Mesodermal cell (in vitro differentiated cells): ENCODE data around the gene LRBA.

ENCODE experiments used
- H3K27ac ChIP-seq: 2 replicates; pipeline ENCODE4 v1.7.0; 2013; ENCODE audit warnings: mild to moderate bottlenecking, low read depth, low read length, moderate library complexity; ENCODE audit not compliant: severe bottlenecking
- H3K36me3 ChIP-seq: 2 replicates; pipeline ENCODE4 v1.7.1; 2013; ENCODE audit warnings: mild to moderate bottlenecking, low read length, moderate library complexity; ENCODE audit not compliant: control insufficient read depth, insufficient read depth
- H3K4me1 ChIP-seq: one replicate; pipeline ENCODE4 v1.7.1; 2013; ENCODE audit warnings: mild to moderate bottlenecking, low read length; ENCODE audit not compliant: insufficient read depth, control insufficient read depth, poor library complexity, severe bottlenecking
- H3K4me3 ChIP-seq: 2 replicates; pipeline ENCODE4 v1.7.0; 2013; ENCODE audit warnings: low read length, control low read depth, mild to moderate bottlenecking; ENCODE audit not compliant: insufficient read depth, poor library complexity, severe bottlenecking; ENCODE audit errors: extremely low read depth
- H3K9me3 ChIP-seq: 2 replicates; pipeline ENCODE4 v1.7.1; 2013; ENCODE audit warnings: mild to moderate bottlenecking, low read length, moderate library complexity; ENCODE audit not compliant: control insufficient read depth
- WGBS, 2 experiments: methylation state at CpG; one replicate each; pipeline ENCODE4 v1.1.5; 2013; ENCODE audit warnings: missing lambda C conversion rate in 2 of 2; ENCODE audit not compliant: insufficient coverage in 2 of 2; 5-methylcytosine and 5-hydroxymethylcytosine counted together

The LRBA gene

GRCh38 chr4:150990993-150991392 lies 24.1 kb downstream of the LRBA start:
- no CpG with 5 or more reads among the region's 2 CpGs for WGBS, 2 experiments
- no peaks in the 10 kb centered on the region for H3K9me3 ChIP-seq
- H3K36me3 ChIP-seq: no peaks in the 10 kb centered on the region
- no peaks in the 10 kb centered on the region for H3K4me1 ChIP-seq
- no peak overlapping the region for H3K27ac ChIP-seq
- H3K4me3 ChIP-seq: no peak overlapping the region

DNA sequence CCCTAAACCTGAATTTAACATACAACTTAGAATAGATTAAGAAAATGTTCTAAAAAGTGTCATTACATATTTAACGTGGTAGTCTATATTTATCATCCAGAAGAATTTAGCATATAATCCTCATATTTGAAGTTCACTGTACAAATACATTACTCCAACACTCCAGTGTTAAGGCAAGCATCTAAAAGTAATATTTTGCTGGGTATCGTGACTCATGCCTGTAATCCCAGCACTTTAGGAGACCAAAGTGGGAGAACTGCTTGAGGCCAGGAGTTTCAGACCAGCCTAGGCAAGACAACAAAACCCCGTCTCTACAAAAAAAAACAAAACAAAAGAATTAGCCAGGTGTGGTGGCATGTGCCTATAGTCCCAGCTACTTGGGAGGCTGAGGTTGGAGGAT lies 24.8 kb downstream of the LRBA start:
- H3K9me3 ChIP-seq: no peaks in the 10 kb centered on the region
- no peaks in the 10 kb centered on the region for H3K36me3 ChIP-seq
- H3K4me3 ChIP-seq: no peak overlapping the region
- 83% methylated on average over 1 of the region's 3 CpGs; no CpG with 5 or more reads in 1 of the 2 experiments for WGBS, 2 experiments
- no peaks in the 10 kb centered on the region for H3K4me1 ChIP-seq
- no peak overlapping the region for H3K27ac ChIP-seq

DNA sequence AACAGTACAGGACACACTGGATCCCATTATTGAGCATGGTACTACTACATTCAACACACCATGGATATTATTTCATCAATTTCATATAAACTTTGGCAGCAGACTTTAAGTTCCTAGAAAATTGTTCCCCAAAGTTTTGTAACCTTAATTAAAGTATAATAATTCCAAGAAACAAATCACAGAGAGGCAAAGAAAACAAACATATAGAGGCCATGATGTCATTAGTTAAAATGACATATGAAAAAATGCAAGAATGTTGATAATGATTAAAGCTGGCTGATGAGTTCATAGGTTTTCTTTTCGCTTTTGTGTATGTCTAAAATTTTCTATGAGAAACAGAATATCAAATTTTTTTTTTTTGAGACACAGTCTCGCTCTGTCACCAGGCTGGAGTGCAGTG lies 26.8 kb downstream of the LRBA start:
- WGBS, 2 experiments: 83 to 100% methylated on average over 1 to 2 of the region's 2 CpGs
- no peak overlapping the region for H3K27ac ChIP-seq

DNA sequence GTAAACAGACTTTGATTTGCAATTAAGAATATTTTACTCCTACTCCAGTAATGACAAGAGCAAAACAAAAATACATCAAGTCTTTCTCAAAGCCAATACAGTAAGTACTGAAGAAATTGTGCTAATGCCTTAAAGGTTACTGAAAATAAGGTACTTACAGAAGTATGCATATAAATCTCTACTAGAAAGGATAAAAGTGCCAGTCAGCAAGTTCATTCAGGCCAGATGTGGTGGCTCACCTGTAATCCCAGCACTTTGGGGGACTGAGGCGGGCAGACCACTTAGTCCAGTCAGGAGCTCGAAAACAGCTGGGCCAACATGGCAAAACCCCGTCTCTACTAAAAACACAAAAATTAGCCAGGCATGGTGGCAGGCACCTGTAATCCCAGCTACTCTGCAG lies 27.9 kb downstream of the LRBA start:
- Histone ChIP-seq H3K4me1 (no peaks in the 10 kb centered on the region), H3K4me3 (no peak overlapping the region), H3K36me3 (no peaks in the 10 kb centered on the region), H3K9me3 (no peaks in the 10 kb centered on the region), H3K27ac (no peak overlapping the region)
- 90 to 95% methylated on average over 3 of the region's 3 CpGs for WGBS, 2 experiments

More for the DNA sequence above, 26.8 kb downstream of the LRBA start:
- Histone ChIP-seq H3K4me3 (no peak overlapping the region), H3K9me3 (no peaks in the 10 kb centered on the region), H3K36me3 (no peaks in the 10 kb centered on the region), H3K4me1 (no peaks in the 10 kb centered on the region)

- H3K4me1 ChIP-seq: no peaks in the 10 kb centered on the region
- no peak overlapping the region for H3K4me3 ChIP-seq
- H3K27ac ChIP-seq: no peak overlapping the region
- no peaks in the 10 kb centered on the region for H3K9me3 ChIP-seq
- H3K36me3 ChIP-seq: no peaks in the 10 kb centered on the region
- WGBS, 2 experiments: 83% methylated on average over 3 of the region's 4 CpGs; no CpG with 5 or more reads in 1 of the 2 experiments
These were observed 29.0 kb downstream of the LRBA start for GRCh38 chr4:150986085-150986484.

GRCh38 chr4:150983851-150984250 lies 31.2 kb downstream of the LRBA start:
- Histone ChIP-seq H3K4me1 (no peaks in the 10 kb centered on the region), H3K9me3 (no peaks in the 10 kb centered on the region), H3K4me3 (no peak overlapping the region), H3K36me3 (no peaks in the 10 kb centered on the region), H3K27ac (no peak overlapping the region)
- 80 to 100% methylated on average over 1 of the region's 3 CpGs for WGBS, 2 experiments

GRCh38 chr4:150982557-150983233 lies 32.4 kb downstream of the LRBA start:
- H3K36me3 ChIP-seq: no peaks in the 10 kb centered on the region
- no peak overlapping the region for H3K27ac ChIP-seq
- no peaks in the 10 kb centered on the region for H3K9me3 ChIP-seq
- no peaks in the 10 kb centered on the region for H3K4me1 ChIP-seq
- WGBS, 2 experiments: no CpG with 5 or more reads among the region's 1 CpG
- H3K4me3 ChIP-seq: no peak overlapping the region

DNA sequence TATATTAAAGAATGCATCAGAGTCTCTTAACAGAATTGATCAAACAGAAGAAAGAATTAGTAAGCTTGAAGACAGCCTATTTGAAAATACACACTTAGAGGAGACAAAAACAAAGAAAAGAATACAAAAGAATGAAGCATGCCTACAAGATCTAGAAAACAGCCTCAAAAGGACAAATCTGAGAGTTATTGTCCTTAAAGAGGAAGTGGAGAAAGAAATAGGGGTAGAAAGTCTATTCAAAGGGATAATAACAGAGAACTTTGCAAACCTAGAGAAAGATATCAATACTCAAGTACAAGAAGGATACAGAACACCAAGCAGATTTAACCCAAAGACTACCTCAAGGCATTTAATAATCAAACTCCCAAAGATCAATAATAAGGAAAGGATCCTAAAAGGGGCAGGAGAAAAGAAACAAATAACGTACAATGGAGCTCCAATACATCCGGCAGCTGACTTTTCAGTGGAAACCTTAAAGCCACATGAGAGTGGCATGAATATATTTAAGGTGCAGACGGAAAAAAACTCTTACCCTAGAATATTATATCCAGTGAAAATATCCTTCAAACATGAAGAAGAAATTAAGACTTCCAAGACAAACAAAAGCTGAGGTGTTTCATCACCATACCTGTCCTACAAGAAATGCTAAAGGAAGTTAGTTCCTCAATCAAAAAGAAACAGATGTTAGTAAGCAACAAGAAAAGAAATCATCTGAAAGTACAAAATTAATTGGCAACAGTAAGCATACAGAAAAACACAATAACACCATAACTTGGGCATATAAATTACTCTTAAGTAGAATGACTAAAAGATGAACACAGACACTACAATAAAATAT lies 36.1 kb downstream of the LRBA start:
- Histone ChIP-seq H3K9me3 (no peaks in the 10 kb centered on the region), H3K27ac (no peak overlapping the region), H3K4me3 (no peak overlapping the region), H3K4me1 (no peaks in the 10 kb centered on the region), H3K36me3 (no peaks in the 10 kb centered on the region)
- no CpG with 5 or more reads among the region's 3 CpGs for WGBS, 2 experiments

GRCh38 chr4:150976478-150977118 lies 38.5 kb downstream of the LRBA start:
- H3K36me3 ChIP-seq: no peaks in the 10 kb centered on the region
- H3K4me3 ChIP-seq: no peak overlapping the region
- H3K4me1 ChIP-seq: no peaks in the 10 kb centered on the region
- no peaks in the 10 kb centered on the region for H3K9me3 ChIP-seq
- no peak overlapping the region for H3K27ac ChIP-seq
- WGBS, 2 experiments: 67 to 68% methylated on average over 3 to 6 of the region's 11 CpGs

DNA sequence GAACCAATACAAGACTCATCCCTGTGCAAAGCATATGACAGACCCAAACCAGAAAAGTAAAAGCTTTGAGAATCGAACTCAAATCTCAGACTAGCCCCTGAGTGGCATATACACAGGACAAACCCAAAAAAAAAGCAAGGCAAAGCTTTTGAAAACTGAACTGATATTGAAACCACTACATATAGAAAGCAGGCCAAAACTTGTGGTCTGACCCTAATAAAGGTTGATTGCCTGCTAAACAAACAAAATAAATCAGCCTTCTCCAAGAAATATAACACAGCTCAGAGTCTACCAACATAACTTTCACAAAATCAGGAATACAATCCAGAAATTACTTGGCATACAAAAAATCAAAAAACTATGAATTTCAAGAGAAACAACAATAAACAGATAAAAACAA lies 40.3 kb downstream of the LRBA start:
- no peak overlapping the region for H3K27ac ChIP-seq
- H3K4me1 ChIP-seq: no peaks in the 10 kb centered on the region
- H3K9me3 ChIP-seq: no peaks in the 10 kb centered on the region
- no peak overlapping the region for H3K4me3 ChIP-seq
- 75% methylated on average over 1 of the region's 1 CpG; no CpG with 5 or more reads in 1 of the 2 experiments for WGBS, 2 experiments
- H3K36me3 ChIP-seq: no peaks in the 10 kb centered on the region
